ENCODE measurements around the gene WDR26.

Gene WDR26

GRCh38 chr1:224383218-224383617 is 51.4 kb downstream of the WDR26 start:
- H3K4me1 ChIP-seq (ENCODE audit: control insufficient read depth, insufficient read depth, low read depth, low read length): no peaks in the 10 kb centered on the region
- WGBS: 100% methylated on average over 3 of the region's 3 CpGs

GRCh38 chr1:224381880-224382548 is 52.6 kb downstream of the WDR26 start:
- Histone ChIP-seq H3K23ac (ENCODE audit: low read length in 2 of 2) (no peak overlapping the region), H3K79me1 (replicated peaks; ENCODE audit: low read length, poor library complexity, severe bottlenecking) (peaks cover 2% of the 10 kb centered on the region), H3K18ac (ENCODE audit: low read depth in 1 of 2, low read length in 2 of 2) (no peak overlapping the region), H3K14ac (ENCODE audit: low read length in 2 of 2) (no peak overlapping the region), H3K9me3 (ENCODE audit: control insufficient read depth, low read length) (no peaks in the 10 kb centered on the region), H2BK12ac (ENCODE audit: low read length in 2 of 2) (no peak overlapping the region), H2AK5ac (ENCODE audit: low read length, severe bottlenecking) (no peak overlapping the region), H2BK5ac (ENCODE audit: low read depth, low read length, poor library complexity, severe bottlenecking) (no peak overlapping the region), H2AFZ (ENCODE audit: low read depth, low read length) (no peak overlapping the region), H3K4me2 (ENCODE audit: low read length, poor library complexity, severe bottlenecking) (no peak overlapping the region), H3K9ac (ENCODE audit: low read length) (no peak overlapping the region), H3K36me3 (ENCODE audit: control insufficient read depth in 1 of 2, insufficient read depth in 2 of 2, low read depth in 1 of 2, low read length in 2 of 2) (peaks cover 3 to 76% of the 10 kb centered on the region in 2 experiments), H3K27ac (ENCODE audit: low read length, poor library complexity, severe bottlenecking) (no peak overlapping the region), H3K4me1 (ENCODE audit: control insufficient read depth, insufficient read depth, low read depth, low read length) (peaks cover 4% of the 10 kb centered on the region), H2BK15ac (ENCODE audit: low read depth, poor library complexity, severe bottlenecking) (no peak overlapping the region), H3K27me3 (ENCODE audit: control insufficient read depth in 1 of 2, insufficient read depth in 1 of 2, low read length in 2 of 2) (no peaks in the 10 kb centered on the region), H4K91ac (ENCODE audit: low read length) (no peak overlapping the region), H2BK120ac (ENCODE audit: low read depth, low read length) (no peak overlapping the region), H4K8ac (ENCODE audit: low read length) (no peak overlapping the region), H3K4me3 (ENCODE audit: insufficient read depth in 1 of 2, low read depth in 1 of 2, low read length in 2 of 2) (no peak overlapping the region), H3K4ac (ENCODE audit: low read depth in 1 of 2, low read length in 2 of 2) (no peak overlapping the region)
- DNase-seq: no peak
- WGBS: 96% methylated on average over 4 of the region's 4 CpGs

More at GRCh38 chr1:224383218-224383617, 51.4 kb downstream of the WDR26 start:
- Histone ChIP-seq H4K8ac (ENCODE audit: low read length) (no peak overlapping the region), H3K4me3 (ENCODE audit: insufficient read depth in 1 of 2, low read depth in 1 of 2, low read length in 2 of 2) (no peak overlapping the region), H2AK5ac (ENCODE audit: low read length, severe bottlenecking) (no peak overlapping the region), H3K36me3 (ENCODE audit: control insufficient read depth in 1 of 2, insufficient read depth in 2 of 2, low read depth in 1 of 2, low read length in 2 of 2) (peaks cover 3 to 78% of the 10 kb centered on the region in 2 experiments), H3K79me1 (replicated peaks; ENCODE audit: low read length, poor library complexity, severe bottlenecking) (peaks cover 5% of the 10 kb centered on the region), H2BK5ac (ENCODE audit: low read depth, low read length, poor library complexity, severe bottlenecking) (no peak overlapping the region), H2BK12ac (ENCODE audit: low read length in 2 of 2) (no peak overlapping the region), H3K27ac (ENCODE audit: low read length, poor library complexity, severe bottlenecking) (no peak overlapping the region), H3K9me3 (ENCODE audit: control insufficient read depth, low read length) (no peaks in the 10 kb centered on the region), H3K18ac (ENCODE audit: low read depth in 1 of 2, low read length in 2 of 2) (no peak overlapping the region), H4K91ac (ENCODE audit: low read length) (no peak overlapping the region), H3K4ac (ENCODE audit: low read depth in 1 of 2, low read length in 2 of 2) (no peak overlapping the region), H3K27me3 (ENCODE audit: control insufficient read depth in 1 of 2, insufficient read depth in 1 of 2, low read length in 2 of 2) (no peaks in the 10 kb centered on the region), H2AFZ (ENCODE audit: low read depth, low read length) (no peak overlapping the region), H3K14ac (ENCODE audit: low read length in 2 of 2) (no peak overlapping the region), H2BK120ac (ENCODE audit: low read depth, low read length) (no peak overlapping the region), H3K9ac (ENCODE audit: low read length) (no peak overlapping the region), H2BK15ac (ENCODE audit: low read depth, poor library complexity, severe bottlenecking) (no peak overlapping the region), H3K23ac (ENCODE audit: low read length in 2 of 2) (no peak overlapping the region), H3K4me2 (ENCODE audit: low read length, poor library complexity, severe bottlenecking) (no peak overlapping the region)
- no peak for DNase-seq

GRCh38 chr1:224380003-224380402 is 54.6 kb downstream of the WDR26 start:
- Histone ChIP-seq H3K27me3 (ENCODE audit: control insufficient read depth in 1 of 2, insufficient read depth in 1 of 2, low read length in 2 of 2) (no peaks in the 10 kb centered on the region), H3K4me3 (ENCODE audit: insufficient read depth in 1 of 2, low read depth in 1 of 2, low read length in 2 of 2) (no peak overlapping the region), H3K9me3 (ENCODE audit: control insufficient read depth, low read length) (no peaks in the 10 kb centered on the region), H4K91ac (ENCODE audit: low read length) (no peak overlapping the region), H3K36me3 (ENCODE audit: control insufficient read depth in 1 of 2, insufficient read depth in 2 of 2, low read depth in 1 of 2, low read length in 2 of 2) (peaks cover 5 to 72% of the 10 kb centered on the region in 2 experiments), H3K14ac (ENCODE audit: low read length in 2 of 2) (no peak overlapping the region), H3K4me2 (ENCODE audit: low read length, poor library complexity, severe bottlenecking) (no peak overlapping the region), H3K18ac (ENCODE audit: low read depth in 1 of 2, low read length in 2 of 2) (no peak overlapping the region), H3K9ac (ENCODE audit: low read length) (no peak overlapping the region), H2BK5ac (ENCODE audit: low read depth, low read length, poor library complexity, severe bottlenecking) (no peak overlapping the region), H3K23ac (ENCODE audit: low read length in 2 of 2) (no peak overlapping the region), H4K8ac (ENCODE audit: low read length) (no peak overlapping the region), H3K79me1 (replicated peaks; ENCODE audit: low read length, poor library complexity, severe bottlenecking) (peaks cover 6% of the 10 kb centered on the region), H2BK15ac (ENCODE audit: low read depth, poor library complexity, severe bottlenecking) (no peak overlapping the region), H2AFZ (ENCODE audit: low read depth, low read length) (no peak overlapping the region), H2BK120ac (ENCODE audit: low read depth, low read length) (no peak overlapping the region), H2AK5ac (ENCODE audit: low read length, severe bottlenecking) (no peak overlapping the region), H2BK12ac (ENCODE audit: low read length in 2 of 2) (no peak overlapping the region), H3K27ac (ENCODE audit: low read length, poor library complexity, severe bottlenecking) (no peak overlapping the region), H3K4ac (ENCODE audit: low read depth in 1 of 2, low read length in 2 of 2) (no peak overlapping the region), H3K4me1 (ENCODE audit: control insufficient read depth, insufficient read depth, low read depth, low read length) (peaks cover 9% of the 10 kb centered on the region)
- no peak for DNase-seq
- WGBS: 89% methylated on average over 1 of the region's 4 CpGs

- H3K14ac ChIP-seq (ENCODE audit: low read length in 2 of 2): no peak overlapping the region
- DNase-seq: no peak
- no peak overlapping the region for H3K27ac ChIP-seq (ENCODE audit: low read length, poor library complexity, severe bottlenecking)
- peaks cover 10 to 75% of the 10 kb centered on the region in 2 experiments for H3K36me3 ChIP-seq (ENCODE audit: control insufficient read depth in 1 of 2, insufficient read depth in 2 of 2, low read depth in 1 of 2, low read length in 2 of 2)
- peaks cover 10% of the 10 kb centered on the region for H3K79me1 ChIP-seq (replicated peaks; ENCODE audit: low read length, poor library complexity, severe bottlenecking)
- H3K9me3 ChIP-seq (ENCODE audit: control insufficient read depth, low read length): no peaks in the 10 kb centered on the region
- no peak overlapping the region for H2BK12ac ChIP-seq (ENCODE audit: low read length in 2 of 2)
- WGBS: 98% methylated on average over 7 of the region's 7 CpGs
- H2BK15ac ChIP-seq (ENCODE audit: low read depth, poor library complexity, severe bottlenecking): no peak overlapping the region
- H3K18ac ChIP-seq (ENCODE audit: low read depth in 1 of 2, low read length in 2 of 2): no peak overlapping the region
- no peak overlapping the region for H2AK5ac ChIP-seq (ENCODE audit: low read length, severe bottlenecking)
- H3K27me3 ChIP-seq (ENCODE audit: control insufficient read depth in 1 of 2, insufficient read depth in 1 of 2, low read length in 2 of 2): no peaks in the 10 kb centered on the region
- H2AFZ ChIP-seq (ENCODE audit: low read depth, low read length): no peak overlapping the region
- no peak overlapping the region for H3K23ac ChIP-seq (ENCODE audit: low read length in 2 of 2)
- no peak overlapping the region for H3K4ac ChIP-seq (ENCODE audit: low read depth in 1 of 2, low read length in 2 of 2)
- no peak overlapping the region for H2BK120ac ChIP-seq (ENCODE audit: low read depth, low read length)
- H2BK5ac ChIP-seq (ENCODE audit: low read depth, low read length, poor library complexity, severe bottlenecking): no peak overlapping the region
- no peak overlapping the region for H3K4me2 ChIP-seq (ENCODE audit: low read length, poor library complexity, severe bottlenecking)
- H3K4me1 ChIP-seq (ENCODE audit: control insufficient read depth, insufficient read depth, low read depth, low read length): peaks cover 9% of the 10 kb centered on the region
- H4K91ac ChIP-seq (ENCODE audit: low read length): no peak overlapping the region
- H4K8ac ChIP-seq (ENCODE audit: low read length): no peak overlapping the region
- no peak overlapping the region for H3K4me3 ChIP-seq (ENCODE audit: insufficient read depth in 1 of 2, low read depth in 1 of 2, low read length in 2 of 2)
- H3K9ac ChIP-seq (ENCODE audit: low read length): no peak overlapping the region
Observed at GRCh38 chr1:224378855-224379631, 55.6 kb downstream of the WDR26 start.

Measured in mesenchymal stem cell (in vitro differentiated cells and primary cell).